ENCODE data around the gene RAD51B. TPM values are rescaled to one million over a fixed set of nuclear protein-coding genes. Genes with fewer than 3 reads are reported as not detected.
A peak's percentile ranks its signal among the peaks of the same experiment; 100 is the strongest.

The RAD51B gene
- polyA plus RNA-seq, 1 donor = 13.3 TPM

- DNase-seq = no peak
Observed at GRCh38 chr14:68551045-68551683, 731.6 kb downstream of the RAD51B start.

- DNase-seq = no peak
Observed at GRCh38 chr14:68552075-68552474, 732.5 kb downstream of the RAD51B start.

GRCh38 chr14:68552602-68553001 lies 733.0 kb downstream of the RAD51B start:
- DNase-seq = no peak

- DNase-seq = no peak
Observed at GRCh38 chr14:68553311-68553710, 733.7 kb downstream of the RAD51B start.

GRCh38 chr14:68554231-68554630 lies 734.7 kb downstream of the RAD51B start:
- DNase-seq = no peak

GRCh38 chr14:68556253-68556652 lies 736.7 kb downstream of the RAD51B start:
- no peak for DNase-seq

- DNase-seq = no peak
Observed at GRCh38 chr14:68557648-68558047, 738.1 kb downstream of the RAD51B start.

GRCh38 chr14:68558096-68558495 lies 738.5 kb downstream of the RAD51B start:
- no peak for DNase-seq

- no peak for DNase-seq
Observed at GRCh38 chr14:68559949-68560348, 740.4 kb downstream of the RAD51B start.

- no peak for DNase-seq
Observed at GRCh38 chr14:68561531-68562007, 742.0 kb downstream of the RAD51B start.

GRCh38 chr14:68562911-68563250 lies 743.3 kb downstream of the RAD51B start:
- DNase-seq = no peak

- peak; percentile 72 for DNase-seq
Observed at GRCh38 chr14:68563251-68564131, 743.9 kb downstream of the RAD51B start.

- no peak for DNase-seq
Observed at GRCh38 chr14:68564191-68564825, 744.7 kb downstream of the RAD51B start.

GRCh38 chr14:68564826-68565759 lies 745.5 kb downstream of the RAD51B start:
- no peak for DNase-seq

- no peak for DNase-seq
Observed at GRCh38 chr14:68566075-68566474, 746.5 kb downstream of the RAD51B start.

GRCh38 chr14:68568907-68569897 lies 749.6 kb downstream of the RAD51B start:
- DNase-seq = no peak

- no peak for DNase-seq
Observed at GRCh38 chr14:68569970-68570409, 750.4 kb downstream of the RAD51B start.

- DNase-seq = no peak
Observed at GRCh38 chr14:68571114-68571591, 751.6 kb downstream of the RAD51B start.

GRCh38 chr14:68571928-68572525 lies 752.4 kb downstream of the RAD51B start:
- DNase-seq = no peak

- DNase-seq = no peak
Observed at GRCh38 chr14:68573126-68573525, 753.5 kb downstream of the RAD51B start.

Data from left kidney (tissue), 2 donors.